ENCODE results near the gene NALCN.

The NALCN gene

DNA sequence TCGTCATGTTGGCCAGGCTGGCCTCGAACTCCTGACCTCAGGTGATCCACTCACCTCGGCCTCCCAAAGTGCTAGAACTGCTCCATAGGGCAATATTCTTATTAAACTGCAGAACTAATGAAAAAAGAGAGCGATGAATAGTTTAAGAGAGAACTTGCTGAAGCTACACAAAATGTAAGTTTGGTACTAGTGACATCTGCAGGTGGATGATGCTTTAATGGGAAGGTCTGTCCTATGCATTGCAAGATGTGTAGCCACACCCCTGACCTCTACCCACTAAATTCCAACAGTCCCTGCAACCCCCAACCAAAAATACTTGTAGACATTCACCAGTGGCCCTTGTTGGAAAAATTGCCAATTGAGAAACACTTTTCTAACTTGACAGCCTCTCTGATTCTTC, 117.8 kb downstream of the NALCN start:
- TF ChIP-seq USF1 (IDR thresholded peaks at IDR 0.05) (no peak), RAD21 (IDR thresholded peaks at IDR 0.05; ENCODE audit: low read depth) (no peak)

GRCh38 chr13:101297794-101298193, 118.5 kb downstream of the NALCN start:
- no peak for TF ChIP-seq REST (IDR thresholded peaks at IDR 0.05; ENCODE audit: low read depth)
- TF ChIP-seq TCF12 (IDR thresholded peaks at IDR 0.05; ENCODE audit: low read depth), result no peak
- no peak for TF ChIP-seq CREB1 (IDR thresholded peaks at IDR 0.05; ENCODE audit: low read depth)
- TF ChIP-seq EGR1 (IDR thresholded peaks at IDR 0.05), result no peak
- no peak for TF ChIP-seq YY1 (IDR thresholded peaks at IDR 0.05; ENCODE audit: low read depth)
- TF ChIP-seq, protein P1, sequence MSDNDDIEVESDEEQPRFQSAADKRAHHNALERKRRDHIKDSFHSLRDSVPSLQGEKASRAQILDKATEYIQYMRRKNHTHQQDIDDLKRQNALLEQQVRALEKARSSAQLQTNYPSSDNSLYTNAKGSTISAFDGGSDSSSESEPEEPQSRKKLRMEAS (IDR thresholded peaks at IDR 0.05), result no peak
- TF ChIP-seq TEAD4 (IDR thresholded peaks at IDR 0.05), result no peak
- TF ChIP-seq EP300 (IDR thresholded peaks at IDR 0.05; ENCODE audit: borderline replicate concordance), result no peak
- TF ChIP-seq TAF1 (IDR thresholded peaks at IDR 0.05; ENCODE audit: low read depth), result no peak

GRCh38 chr13:101292711-101293110, 123.6 kb downstream of the NALCN start:
- no peak for TF ChIP-seq TCF12 (IDR thresholded peaks at IDR 0.05; ENCODE audit: low read depth)
- no peak for TF ChIP-seq TEAD4 (IDR thresholded peaks at IDR 0.05)
- no peak for TF ChIP-seq TAF1 (IDR thresholded peaks at IDR 0.05; ENCODE audit: low read depth)
- no peak for TF ChIP-seq FOXM1 (IDR thresholded peaks at IDR 0.05; ENCODE audit: borderline replicate concordance, low read depth)
- no peak for TF ChIP-seq EP300 (IDR thresholded peaks at IDR 0.05; ENCODE audit: borderline replicate concordance)
- TF ChIP-seq CREB1 (IDR thresholded peaks at IDR 0.05; ENCODE audit: low read depth), result no peak
- no peak for TF ChIP-seq ZBTB7A (IDR thresholded peaks at IDR 0.05; ENCODE audit: low read depth)
- no peak for TF ChIP-seq NFIC (IDR thresholded peaks at IDR 0.05)
- no peak for TF ChIP-seq USF1 (IDR thresholded peaks at IDR 0.05)
- no peak for TF ChIP-seq EGR1 (IDR thresholded peaks at IDR 0.05)
- no peak for TF ChIP-seq YY1 (IDR thresholded peaks at IDR 0.05; ENCODE audit: low read depth)

- TF ChIP-seq USF1 (IDR thresholded peaks at IDR 0.05), result no peak
- no peak for TF ChIP-seq RAD21 (IDR thresholded peaks at IDR 0.05; ENCODE audit: low read depth)
- TF ChIP-seq TAF1 (IDR thresholded peaks at IDR 0.05; ENCODE audit: low read depth), result no peak
- TF ChIP-seq EGR1 (IDR thresholded peaks at IDR 0.05), result no peak
- TF ChIP-seq CEBPB (IDR thresholded peaks at IDR 0.05), result no peak
- no peak for TF ChIP-seq REST (IDR thresholded peaks at IDR 0.05; ENCODE audit: low read depth)
- no peak for TF ChIP-seq TEAD4 (IDR thresholded peaks at IDR 0.05)
- TF ChIP-seq TCF12 (IDR thresholded peaks at IDR 0.05; ENCODE audit: low read depth), result no peak
- no peak for TF ChIP-seq FOXM1 (IDR thresholded peaks at IDR 0.05; ENCODE audit: borderline replicate concordance, low read depth)
- no peak for TF ChIP-seq EP300 (IDR thresholded peaks at IDR 0.05; ENCODE audit: borderline replicate concordance)
- TF ChIP-seq YY1 (IDR thresholded peaks at IDR 0.05; ENCODE audit: low read depth), result no peak
- TF ChIP-seq, protein P1 (IDR thresholded peaks at IDR 0.05), result no peak
- no peak for TF ChIP-seq ZBTB7A (IDR thresholded peaks at IDR 0.05; ENCODE audit: low read depth)
- TF ChIP-seq CREB1 (IDR thresholded peaks at IDR 0.05; ENCODE audit: low read depth), result no peak
- no peak for TF ChIP-seq NFIC (IDR thresholded peaks at IDR 0.05)
Observed at GRCh38 chr13:101291646-101292515, 124.4 kb downstream of the NALCN start.

GRCh38 chr13:101291206-101291605, 125.1 kb downstream of the NALCN start:
- TF ChIP-seq FOXM1 (IDR thresholded peaks at IDR 0.05; ENCODE audit: borderline replicate concordance, low read depth), result no peak
- TF ChIP-seq RAD21 (IDR thresholded peaks at IDR 0.05; ENCODE audit: low read depth), result no peak
- TF ChIP-seq EGR1 (IDR thresholded peaks at IDR 0.05), result no peak
- TF ChIP-seq CREB1 (IDR thresholded peaks at IDR 0.05; ENCODE audit: low read depth), result no peak
- no peak for TF ChIP-seq NFIC (IDR thresholded peaks at IDR 0.05)
- TF ChIP-seq REST (IDR thresholded peaks at IDR 0.05; ENCODE audit: low read depth), result no peak
- no peak for TF ChIP-seq YY1 (IDR thresholded peaks at IDR 0.05; ENCODE audit: low read depth)

All from Ishikawa (cell line).